Breast epithelium (tissue), 3 donors: ENCODE data around the gene TST.

ENCODE experiments used
- CTCF ChIP-seq, 3 donors: fragments of 450-650 bp; IDR thresholded peaks; one replicate each; pipeline ENCODE4 v1.5.1; 2016 to 2017; ENCODE audit warnings: antibody characterized with exemption in 3 of 3, mild to moderate bottlenecking in 3 of 3, moderate library complexity in 3 of 3
- POLR2A ChIP-seq: fragments of 450-650 bp; IDR thresholded peaks from one replicate; pipeline ENCODE4 v1.6.1; 2016; ENCODE audit warnings: antibody characterized with exemption, mild to moderate bottlenecking, moderate library complexity

DNA sequence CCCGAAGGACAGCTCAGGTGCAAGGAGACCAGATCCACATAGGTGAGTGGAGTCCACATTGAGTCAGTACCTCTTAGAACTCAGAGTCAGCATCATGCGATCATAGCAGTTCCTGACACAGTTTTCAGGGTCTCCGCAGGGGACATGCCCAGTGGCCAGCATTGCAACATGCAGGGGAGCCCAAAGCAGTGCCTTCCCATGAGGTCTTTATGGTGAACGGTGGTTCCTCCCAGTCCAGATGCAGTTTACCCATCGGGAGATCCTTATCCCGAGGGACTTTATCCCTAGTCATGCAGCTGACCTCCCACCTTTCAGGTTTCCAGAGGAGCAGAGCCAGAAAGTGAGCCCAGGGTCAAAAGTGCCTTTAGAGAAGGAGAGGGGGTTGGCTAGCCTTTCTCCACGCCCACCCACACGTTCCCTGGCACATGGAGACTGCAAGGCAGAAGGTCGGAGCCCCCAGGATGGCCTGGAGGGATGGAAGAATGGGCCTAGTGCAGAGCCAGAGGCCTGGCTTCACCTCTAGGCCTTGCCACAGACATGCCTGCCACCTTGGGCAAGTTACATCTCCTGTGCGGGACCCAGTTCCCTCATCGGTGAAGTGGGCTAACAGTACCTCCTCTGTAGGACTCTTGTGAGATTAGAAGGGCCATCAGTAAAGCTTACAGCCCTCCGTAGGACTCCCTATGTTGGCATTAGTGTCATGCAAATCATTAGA is 38.7 kb upstream of the TST start:
- TF ChIP-seq POLR2A: no peak
- TF ChIP-seq CTCF (IDR thresholded peaks at IDR 0.05): no peak
